ENCODE data around the gene KCTD14. TPM values are rescaled to one million over a fixed set of nuclear protein-coding genes. Genes with fewer than 3 reads are reported as not detected.
"Not testable (repeated sequence)": the region's sequence is repeated elsewhere in the genome, so short reads cannot be mapped to it uniquely, and the experiment has no call there.

KCTD14 gene
- total RNA-seq, 1 donor = 0.27 TPM

GRCh38 chr11:78027759-78028158 lies 4.7 kb upstream of the KCTD14 start:
- no peak for DNase-seq (ENCODE audit: low read depth in 2 of 3, low spot score in 2 of 3)

GRCh38 chr11:78025378-78025777 lies 2.3 kb upstream of the KCTD14 start:
- DNase-seq (ENCODE audit: low read depth in 2 of 3, low spot score in 2 of 3) = no peak

- no peak for DNase-seq (ENCODE audit: low read depth in 2 of 3, low spot score in 2 of 3)
These were observed 350 bp upstream of the KCTD14 start for GRCh38 chr11:78023426-78023825.

- DNase-seq (ENCODE audit: low read depth in 2 of 3, low spot score in 2 of 3) = no peak
These were observed 1.5 kb downstream of the KCTD14 start for GRCh38 chr11:78021611-78022010.

GRCh38 chr11:78020246-78020645 lies 2.8 kb downstream of the KCTD14 start:
- DNase-seq (ENCODE audit: low read depth in 2 of 3, low spot score in 2 of 3) = no peak

- DNase-seq (ENCODE audit: low read depth in 2 of 3, low spot score in 2 of 3) = no peak
These were observed 3.3 kb downstream of the KCTD14 start for GRCh38 chr11:78019808-78020207.

- no peak for DNase-seq (ENCODE audit: low read depth in 2 of 3, low spot score in 2 of 3)
These were observed 7.2 kb downstream of the KCTD14 start for GRCh38 chr11:78015878-78016277.

GRCh38 chr11:78014937-78015520 lies 8.0 kb downstream of the KCTD14 start:
- DNase-seq (ENCODE audit: low read depth in 2 of 3, low spot score in 2 of 3) = not testable (repeated sequence)

GRCh38 chr11:78011301-78011700 lies 11.8 kb downstream of the KCTD14 start:
- DNase-seq (ENCODE audit: low read depth in 2 of 3, low spot score in 2 of 3) = no peak

- DNase-seq (ENCODE audit: low read depth in 2 of 3, low spot score in 2 of 3) = no peak
These were observed 12.3 kb downstream of the KCTD14 start for GRCh38 chr11:78010755-78011154.

GRCh38 chr11:78010304-78010703 lies 12.8 kb downstream of the KCTD14 start:
- no peak for DNase-seq (ENCODE audit: low read depth in 2 of 3, low spot score in 2 of 3)

- no peak for DNase-seq (ENCODE audit: low read depth in 2 of 3, low spot score in 2 of 3)
These were observed 14.0 kb downstream of the KCTD14 start for GRCh38 chr11:78009062-78009461.

GRCh38 chr11:78000193-78000592 lies 22.9 kb downstream of the KCTD14 start:
- peak; percentile 13 to 80 (median 64) for DNase-seq (ENCODE audit: low read depth in 2 of 3, low spot score in 2 of 3)

- no peak for DNase-seq (ENCODE audit: low read depth in 2 of 3, low spot score in 2 of 3)
These were observed 23.5 kb downstream of the KCTD14 start for GRCh38 chr11:77999446-78000030.

- peak; percentile 90 to 100 (median 100) for DNase-seq (ENCODE audit: low read depth in 2 of 3, low spot score in 2 of 3)
These were observed 28.4 kb downstream of the KCTD14 start, which contains the start of gene INTS4 for GRCh38 chr11:77994434-77995362. Gene INTS4 (minus strand): TSS chr11:77994668. CDS start chr11:77994643, 25 bp downstream.

GRCh38 chr11:77993902-77994301 lies 29.2 kb downstream of the KCTD14 start:
- DNase-seq (ENCODE audit: low read depth in 2 of 3, low spot score in 2 of 3) = peak in 1 of 3 donors; percentile 1

- DNase-seq (ENCODE audit: low read depth in 2 of 3, low spot score in 2 of 3) = no peak
These were observed 32.1 kb downstream of the KCTD14 start for GRCh38 chr11:77990981-77991380.

- DNase-seq (ENCODE audit: low read depth in 2 of 3, low spot score in 2 of 3) = not testable (repeated sequence)
These were observed 36.6 kb downstream of the KCTD14 start for GRCh38 chr11:77986456-77986855.

GRCh38 chr11:77981346-77981947 lies 41.6 kb downstream of the KCTD14 start:
- DNase-seq (ENCODE audit: low read depth in 2 of 3, low spot score in 2 of 3) = no peak

GRCh38 chr11:77968337-77968736 lies 54.7 kb downstream of the KCTD14 start:
- no peak for DNase-seq (ENCODE audit: low read depth in 2 of 3, low spot score in 2 of 3)

- no peak for DNase-seq (ENCODE audit: low read depth in 2 of 3, low spot score in 2 of 3)
These were observed 55.3 kb downstream of the KCTD14 start for GRCh38 chr11:77967753-77968152.

All from hematopoietic multipotent progenitor cell (in vitro differentiated cells).